ENCODE results near the gene LEAP2. TPM values are rescaled to one million over a fixed set of nuclear protein-coding genes. Genes with fewer than 3 reads are reported as not detected.

The LEAP2 gene
- total RNA-seq, 1 donor from 2014 or later, result 0.27 TPM

DNA sequence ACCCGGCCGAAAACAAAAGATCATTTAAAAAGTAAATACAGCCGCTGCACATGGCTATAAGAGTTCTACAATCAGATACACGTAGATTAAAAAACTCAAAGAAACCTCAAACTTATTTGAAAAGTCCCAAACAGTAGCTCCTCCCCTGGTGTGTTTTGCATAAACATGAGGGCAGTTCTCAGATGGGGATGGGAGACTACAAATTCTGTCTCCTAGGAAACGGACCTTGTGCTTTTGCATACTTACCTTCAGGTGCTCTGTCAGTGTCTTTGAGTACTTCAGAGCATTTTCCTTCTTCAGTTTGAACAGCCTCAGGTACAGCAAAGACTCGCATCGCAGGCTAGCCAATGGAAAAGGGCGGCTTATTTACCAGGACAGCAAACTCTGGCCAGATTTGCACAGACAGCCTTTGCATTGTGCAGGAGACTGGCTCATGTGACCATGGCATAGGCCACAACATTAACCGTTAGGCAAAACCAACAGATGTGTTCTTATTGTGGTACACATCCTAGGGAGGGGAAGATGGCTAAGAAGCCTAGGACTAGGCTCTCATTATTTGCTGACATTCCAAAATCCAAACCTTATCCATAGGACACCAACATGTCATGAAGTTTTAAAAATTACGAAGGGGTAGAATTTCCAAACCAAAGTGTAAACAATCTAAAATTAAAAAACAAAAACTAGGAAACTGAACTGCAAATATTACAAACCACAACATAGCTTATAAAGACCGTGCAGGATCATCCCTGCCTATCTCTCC lies 12.8 kb downstream of the LEAP2 start:
- FAIRE-seq, result no peak
- peaks cover 20% of the 10 kb centered on the region for H4K20me1 ChIP-seq (ENCODE audit: insufficient read depth, low read length)
- H3K4me1 Mint-ChIP-seq (ENCODE audit: low read depth, unreplicated experiment), result peaks cover 19% of the 10 kb centered on the region

DNA sequence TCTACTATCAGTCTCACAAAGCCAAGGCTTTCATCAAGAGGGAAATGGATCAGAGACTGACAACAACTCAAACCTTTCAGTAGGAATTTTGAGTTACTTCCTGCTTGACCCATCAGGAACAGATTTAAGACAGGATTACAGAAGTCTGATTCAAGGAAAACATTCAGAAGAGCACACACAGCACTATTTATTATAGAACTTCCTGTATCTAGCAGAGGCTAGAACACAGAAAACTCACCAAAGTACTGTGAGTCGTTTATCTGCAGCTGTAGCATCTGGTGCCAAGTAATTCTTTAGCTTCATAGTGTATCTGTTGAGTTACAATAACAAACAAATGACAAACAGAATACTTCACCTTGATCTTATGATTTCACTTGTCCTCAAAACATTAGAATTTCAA lies 13.8 kb downstream of the LEAP2 start:
- Mint-ChIP-seq H3K36me3 (ENCODE audit: low read depth, unreplicated experiment) (peaks cover 16% of the 10 kb centered on the region), H3K27me3 (ENCODE audit: low read depth, unreplicated experiment) (no peaks in the 10 kb centered on the region), H3K27ac (ENCODE audit: unreplicated experiment) (no peak overlapping the region), H3K4me1 (ENCODE audit: low read depth, unreplicated experiment) (peaks cover 19% of the 10 kb centered on the region), H3K9me3 (ENCODE audit: unreplicated experiment) (no peaks in the 10 kb centered on the region), H3K4me3 (ENCODE audit: unreplicated experiment) (no peak overlapping the region)
- H3K9me3 ChIP-seq (ENCODE audit: insufficient read depth, low read depth, low read length), result no peaks in the 10 kb centered on the region
- no peak overlapping the region for H3K9ac ChIP-seq (ENCODE audit: low read length)
- FAIRE-seq, result no peak
- H3K4me2 ChIP-seq (ENCODE audit: low read length), result no peak overlapping the region
- H3K27ac ChIP-seq (ENCODE audit: low read depth, low read length), result no peak overlapping the region
- no peak for TF ChIP-seq EZH2 (IDR thresholded peaks at IDR 0.05; ENCODE audit: insufficient read depth, low read length)
- TF ChIP-seq, protein P1, sequence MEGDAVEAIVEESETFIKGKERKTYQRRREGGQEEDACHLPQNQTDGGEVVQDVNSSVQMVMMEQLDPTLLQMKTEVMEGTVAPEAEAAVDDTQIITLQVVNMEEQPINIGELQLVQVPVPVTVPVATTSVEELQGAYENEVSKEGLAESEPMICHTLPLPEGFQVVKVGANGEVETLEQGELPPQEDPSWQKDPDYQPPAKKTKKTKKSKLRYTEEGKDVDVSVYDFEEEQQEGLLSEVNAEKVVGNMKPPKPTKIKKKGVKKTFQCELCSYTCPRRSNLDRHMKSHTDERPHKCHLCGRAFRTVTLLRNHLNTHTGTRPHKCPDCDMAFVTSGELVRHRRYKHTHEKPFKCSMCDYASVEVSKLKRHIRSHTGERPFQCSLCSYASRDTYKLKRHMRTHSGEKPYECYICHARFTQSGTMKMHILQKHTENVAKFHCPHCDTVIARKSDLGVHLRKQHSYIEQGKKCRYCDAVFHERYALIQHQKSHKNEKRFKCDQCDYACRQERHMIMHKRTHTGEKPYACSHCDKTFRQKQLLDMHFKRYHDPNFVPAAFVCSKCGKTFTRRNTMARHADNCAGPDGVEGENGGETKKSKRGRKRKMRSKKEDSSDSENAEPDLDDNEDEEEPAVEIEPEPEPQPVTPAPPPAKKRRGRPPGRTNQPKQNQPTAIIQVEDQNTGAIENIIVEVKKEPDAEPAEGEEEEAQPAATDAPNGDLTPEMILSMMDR (IDR thresholded peaks at IDR 0.05; ENCODE audit: insufficient read depth, low read depth, low read length), result no peak
- H3K4me3 ChIP-seq (ENCODE audit: insufficient read depth, low read depth, low read length), result no peak overlapping the region
- H3K36me3 ChIP-seq (ENCODE audit: insufficient read depth, low read length), result peaks cover 56% of the 10 kb centered on the region
- no peaks in the 10 kb centered on the region for H3K4me1 ChIP-seq (ENCODE audit: insufficient read depth, low read length)
- peaks cover 26% of the 10 kb centered on the region for H4K20me1 ChIP-seq (ENCODE audit: insufficient read depth, low read length)
- DNase-seq (ENCODE audit: low read depth), result no peak
- H3K79me2 ChIP-seq (ENCODE audit: insufficient read depth, low read length), result peaks cover 14% of the 10 kb centered on the region
- H3K27me3 ChIP-seq (ENCODE audit: insufficient read depth, low read length), result no peaks in the 10 kb centered on the region
- H2AFZ ChIP-seq (ENCODE audit: low read depth, low read length), result no peak overlapping the region

More for the DNA sequence above, 12.8 kb downstream of the LEAP2 start:
- H3K9ac ChIP-seq (ENCODE audit: low read length), result no peak overlapping the region
- H3K4me1 ChIP-seq (ENCODE audit: insufficient read depth, low read length), result no peaks in the 10 kb centered on the region
- H3K27me3 Mint-ChIP-seq (ENCODE audit: low read depth, unreplicated experiment), result no peaks in the 10 kb centered on the region
- H3K9me3 Mint-ChIP-seq (ENCODE audit: unreplicated experiment), result no peaks in the 10 kb centered on the region
- H3K36me3 ChIP-seq (ENCODE audit: insufficient read depth, low read length), result peaks cover 54% of the 10 kb centered on the region
- no peaks in the 10 kb centered on the region for H3K27me3 ChIP-seq (ENCODE audit: insufficient read depth, low read length)
- H3K9me3 ChIP-seq (ENCODE audit: insufficient read depth, low read depth, low read length), result no peaks in the 10 kb centered on the region
- no peak overlapping the region for H3K27ac ChIP-seq (ENCODE audit: low read depth, low read length)
- no peak overlapping the region for H3K4me2 ChIP-seq (ENCODE audit: low read length)
- no peak overlapping the region for H3K4me3 ChIP-seq (ENCODE audit: insufficient read depth, low read depth, low read length)
- H2AFZ ChIP-seq (ENCODE audit: low read depth, low read length), result no peak overlapping the region
- no peak overlapping the region for H3K4me3 Mint-ChIP-seq (ENCODE audit: unreplicated experiment)
- H3K27ac Mint-ChIP-seq (ENCODE audit: unreplicated experiment), result no peak overlapping the region
- no peak for DNase-seq (ENCODE audit: low read depth)
- TF ChIP-seq EZH2 (IDR thresholded peaks at IDR 0.05; ENCODE audit: insufficient read depth, low read length), result no peak
- TF ChIP-seq, protein P1 (IDR thresholded peaks at IDR 0.05; ENCODE audit: insufficient read depth, low read depth, low read length), result no peak
- H3K79me2 ChIP-seq (ENCODE audit: insufficient read depth, low read length), result peaks cover 14% of the 10 kb centered on the region
- peaks cover 16% of the 10 kb centered on the region for H3K36me3 Mint-ChIP-seq (ENCODE audit: low read depth, unreplicated experiment)

DNA sequence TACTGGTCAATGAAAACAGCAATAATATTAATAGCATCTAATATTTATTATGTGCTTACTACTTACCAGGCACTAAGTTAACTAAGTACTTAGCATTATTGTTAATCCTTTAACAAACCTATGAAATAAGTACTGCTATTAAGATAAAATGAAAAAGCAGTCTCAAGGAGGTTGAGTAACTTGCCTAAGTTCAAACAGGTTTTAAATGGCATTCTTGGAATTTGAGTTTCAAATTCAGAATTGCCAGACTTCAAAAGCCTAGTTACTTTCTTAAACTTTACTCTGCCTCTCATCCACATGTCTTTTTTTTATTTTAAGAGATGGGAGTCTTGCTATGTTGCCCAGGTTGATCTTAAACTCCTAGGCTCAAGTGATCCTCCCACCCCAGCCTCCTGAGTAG lies 16.0 kb downstream of the LEAP2 start:
- Mint-ChIP-seq H3K4me3 (ENCODE audit: unreplicated experiment) (no peak overlapping the region), H3K4me1 (ENCODE audit: low read depth, unreplicated experiment) (peaks cover 14% of the 10 kb centered on the region), H3K9me3 (ENCODE audit: unreplicated experiment) (no peaks in the 10 kb centered on the region), H3K27ac (ENCODE audit: unreplicated experiment) (no peak overlapping the region), H3K27me3 (ENCODE audit: low read depth, unreplicated experiment) (no peaks in the 10 kb centered on the region), H3K36me3 (ENCODE audit: low read depth, unreplicated experiment) (peaks cover 20% of the 10 kb centered on the region)
- Histone ChIP-seq H3K36me3 (ENCODE audit: insufficient read depth, low read length) (peaks cover 71% of the 10 kb centered on the region), H3K9me3 (ENCODE audit: insufficient read depth, low read depth, low read length) (no peaks in the 10 kb centered on the region), H3K4me3 (ENCODE audit: insufficient read depth, low read depth, low read length) (no peak overlapping the region), H2AFZ (ENCODE audit: low read depth, low read length) (no peak overlapping the region), H4K20me1 (ENCODE audit: insufficient read depth, low read length) (peaks cover 45% of the 10 kb centered on the region), H3K9ac (ENCODE audit: low read length) (no peak overlapping the region), H3K4me2 (ENCODE audit: low read length) (no peak overlapping the region), H3K4me1 (ENCODE audit: insufficient read depth, low read length) (no peaks in the 10 kb centered on the region), H3K27me3 (ENCODE audit: insufficient read depth, low read length) (no peaks in the 10 kb centered on the region), H3K27ac (ENCODE audit: low read depth, low read length) (no peak overlapping the region), H3K79me2 (ENCODE audit: insufficient read depth, low read length) (peaks cover 35% of the 10 kb centered on the region)
- FAIRE-seq, result no peak
- DNase-seq (ENCODE audit: low read depth), result no peak
- TF ChIP-seq, protein P1 (IDR thresholded peaks at IDR 0.05; ENCODE audit: insufficient read depth, low read depth, low read length), result no peak
- TF ChIP-seq EZH2 (IDR thresholded peaks at IDR 0.05; ENCODE audit: insufficient read depth, low read length), result no peak
